Sigmoid colon (tissue), 4 donors: ENCODE results near the gene SH3BP5.
"Not testable (repeated sequence)": the region's sequence is repeated elsewhere in the genome, so short reads cannot be mapped to it uniquely, and the experiment has no call there.

ENCODE experiments used
- CTCF ChIP-seq, 4 experiments: fragments of 450-650 bp in 3 of 4; fragments of 200-600 bp in 1 of 4; IDR thresholded peaks; one replicate each; pipeline ENCODE4 v1.5.1; 2016 to 2019; ENCODE audit warnings: antibody characterized with exemption in 4 of 4, mild to moderate bottlenecking in 3 of 4, moderate library complexity in 2 of 4
- POLR2AphosphoS5 ChIP-seq, 4 donors: sonication (generic); formaldehyde crosslinking; IDR thresholded peaks; one replicate each; pipeline ENCODE4 v1.6.1; 2017; ENCODE audit warnings: antibody characterized with exemption in 4 of 4

- not testable (repeated sequence) for TF ChIP-seq POLR2AphosphoS5, CTCF (IDR thresholded peaks at IDR 0.05)
These were observed 17.1 kb upstream of the SH3BP5 start for GRCh38 chr3:15349438-15349837.
